ENCODE measurements around the gene PLEKHA8. TPM values are rescaled to one million over a fixed set of nuclear protein-coding genes. Genes with fewer than 3 reads are reported as not detected.

Gene PLEKHA8
- total RNA-seq, 1 donor from 2014 or later: 8.8 TPM

DNA sequence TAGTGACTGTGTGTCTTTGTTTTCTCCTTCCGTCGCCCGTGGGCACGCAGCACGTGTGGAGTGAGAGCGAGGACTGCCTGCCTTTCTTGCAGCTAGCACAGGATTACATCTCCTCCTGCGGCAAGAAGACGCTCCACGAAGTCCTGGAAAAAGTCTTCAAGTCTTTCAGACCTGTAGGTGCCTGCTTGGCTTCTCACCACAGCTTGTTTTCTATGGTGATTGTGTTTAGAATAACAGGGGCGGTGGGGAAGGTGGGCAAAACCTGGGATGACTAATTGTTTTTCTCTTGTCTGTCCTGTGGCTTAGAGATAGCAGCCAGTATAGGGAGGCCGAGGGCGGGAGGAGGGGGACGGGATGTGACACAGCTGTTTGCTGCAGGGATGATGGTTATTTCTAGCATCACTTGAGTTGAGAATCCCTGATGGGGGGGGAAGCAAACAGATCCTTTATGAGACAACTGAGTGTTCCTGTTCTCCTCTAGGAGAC is 118.0 kb downstream of the PLEKHA8 start:
- DNase-seq (no peak), ATAC-seq (no peak)
- TF ChIP-seq CTCF (IDR thresholded peaks at IDR 0.05): no peak
- peaks cover 4% of the 10 kb centered on the region for H3K36me3 ChIP-seq
- no peaks in the 10 kb centered on the region for H3K27me3 ChIP-seq (ENCODE audit: low read depth)
- H3K4me3 ChIP-seq: no peak overlapping the region
- no peak overlapping the region for H3K27ac ChIP-seq
- no peaks in the 10 kb centered on the region for H3K9me3 ChIP-seq
- intact Hi-C loops (cut with DNase I): no loop called here
- peaks cover 47% of the 10 kb centered on the region for H3K4me1 ChIP-seq

DNA sequence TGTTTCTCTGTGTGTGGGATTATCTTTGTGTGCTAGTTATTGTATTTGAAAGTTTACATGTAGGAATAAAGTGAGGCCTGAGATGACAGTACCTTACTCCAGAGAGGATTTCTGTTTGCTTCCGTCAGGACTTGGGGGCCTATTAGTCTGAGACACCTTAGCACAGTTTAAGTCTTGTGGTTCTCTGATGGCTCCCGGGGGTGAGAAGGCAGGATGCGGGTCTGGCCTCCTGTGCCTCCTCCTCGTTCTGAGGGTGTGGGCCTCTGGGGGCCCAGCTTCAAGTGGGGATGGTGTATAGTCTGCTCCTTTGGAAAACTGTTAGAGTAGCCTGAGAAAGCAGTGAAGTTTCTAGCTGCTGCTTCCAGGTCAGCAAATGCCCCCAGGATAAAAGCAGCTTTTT is 119.0 kb downstream of the PLEKHA8 start:
- ATAC-seq: no peak
- H3K9me3 ChIP-seq: no peaks in the 10 kb centered on the region
- DNase-seq: no peak
- no peak overlapping the region for H3K4me3 ChIP-seq
- H3K4me1 ChIP-seq: peaks cover 37% of the 10 kb centered on the region
- no peak overlapping the region for H3K27ac ChIP-seq
- H3K27me3 ChIP-seq (ENCODE audit: low read depth): no peaks in the 10 kb centered on the region
- peaks cover 12% of the 10 kb centered on the region for H3K36me3 ChIP-seq
- no peak for TF ChIP-seq CTCF (IDR thresholded peaks at IDR 0.05)
- intact Hi-C loops (cut with DNase I): no loop called here

DNA sequence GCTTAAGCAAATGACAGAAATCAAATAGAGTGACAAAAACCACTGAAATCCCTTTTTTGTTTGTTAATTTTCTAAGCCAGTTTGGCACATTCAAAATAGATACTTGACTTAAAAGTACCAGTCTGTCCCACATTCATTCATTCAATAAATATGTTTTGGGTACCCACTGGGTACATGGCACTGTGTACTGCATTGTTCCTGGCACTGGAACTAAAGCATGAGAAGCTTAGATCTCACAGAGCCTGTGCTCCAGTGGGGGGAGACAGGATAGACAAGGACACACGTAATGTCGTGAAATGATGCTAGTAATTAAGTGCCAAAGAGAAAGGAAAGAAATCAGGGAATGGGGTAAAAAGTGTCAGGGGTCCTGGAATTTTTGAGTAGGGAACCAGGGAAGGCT is 119.6 kb downstream of the PLEKHA8 start:
- Histone ChIP-seq H3K9me3 (no peaks in the 10 kb centered on the region), H3K27ac (no peak overlapping the region), H3K4me3 (no peak overlapping the region), H3K27me3 (ENCODE audit: low read depth) (no peaks in the 10 kb centered on the region), H3K36me3 (peaks cover 17% of the 10 kb centered on the region), H3K4me1 (peaks cover 32% of the 10 kb centered on the region)
- DNase-seq (no peak), ATAC-seq (no peak)
- no peak for TF ChIP-seq CTCF (IDR thresholded peaks at IDR 0.05)
- intact Hi-C loops (cut with DNase I): no loop called here

GRCh38 chr7:30148426-30148825 is 120.2 kb downstream of the PLEKHA8 start:
- ATAC-seq (no peak), DNase-seq (no peak)
- Histone ChIP-seq H3K4me3 (no peak overlapping the region), H3K4me1 (peaks cover 25% of the 10 kb centered on the region), H3K36me3 (peaks cover 21% of the 10 kb centered on the region), H3K9me3 (no peaks in the 10 kb centered on the region), H3K27ac (peak overlapping the region; percentile 73), H3K27me3 (ENCODE audit: low read depth) (no peaks in the 10 kb centered on the region)
- intact Hi-C loops (cut with DNase I): no loop called here
- no peak for TF ChIP-seq CTCF (IDR thresholded peaks at IDR 0.05)

DNA sequence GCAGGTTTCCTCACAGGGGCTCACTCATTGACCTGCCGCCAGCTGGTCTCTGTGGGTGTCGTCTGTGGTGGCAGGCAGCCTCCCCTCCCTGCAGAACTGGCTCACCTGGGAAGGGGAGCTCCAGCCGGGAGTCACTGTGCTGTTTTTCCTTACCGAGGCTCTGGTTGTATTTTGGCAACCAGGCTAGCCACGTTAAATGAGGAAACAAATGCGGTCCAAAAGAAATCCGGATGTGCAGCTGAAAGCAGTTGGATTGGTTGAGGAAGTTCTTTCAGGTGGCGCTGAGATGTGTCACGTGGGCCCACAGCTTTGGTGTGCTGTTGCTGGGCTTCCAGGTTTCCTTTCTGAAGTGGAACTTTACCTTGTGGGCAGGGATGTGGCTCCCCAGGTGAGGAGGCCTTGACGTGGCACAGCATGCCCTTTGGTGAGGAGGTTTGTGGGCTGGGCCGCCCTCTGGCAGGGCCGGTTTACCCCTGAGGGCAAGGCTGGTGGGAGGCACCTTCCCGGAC is 120.8 kb downstream of the PLEKHA8 start:
- H3K9me3 ChIP-seq: no peaks in the 10 kb centered on the region
- H3K4me1 ChIP-seq: peaks cover 20% of the 10 kb centered on the region
- no peak for TF ChIP-seq CTCF (IDR thresholded peaks at IDR 0.05)
- intact Hi-C loops (cut with DNase I): no loop called here
- DNase-seq: peak; percentile 84
- peak overlapping the region; percentile 73 for H3K27ac ChIP-seq
- ATAC-seq: peak; percentile 89 to 91
- no peaks in the 10 kb centered on the region for H3K27me3 ChIP-seq (ENCODE audit: low read depth)
- peaks cover 26% of the 10 kb centered on the region for H3K36me3 ChIP-seq
- H3K4me3 ChIP-seq: no peak overlapping the region

All from lower lobe of right lung (tissue), 2 donors.